Upper lobe of left lung (tissue), 6 donors: ENCODE data around the gene C11orf91. TPM values are rescaled to one million over a fixed set of nuclear protein-coding genes. Genes with fewer than 3 reads are reported as not detected.

ENCODE experiments used
- ATAC-seq, 2 donors: fragments of 200-7000 bp; cut with Tn5 transposase; one replicate each; pipeline ENCODE4 v1.9.1; 2022; ENCODE audit warnings: mild to moderate bottlenecking in 2 of 2, moderate library complexity in 2 of 2; ENCODE audit not compliant: low FRiP score in 2 of 2
- DNase-seq, 2 donors: peaks; one replicate each; pipeline ENCODE4 v3.0.0-alpha.2; 2019 to 2020
- H3K27ac ChIP-seq, 4 donors: fragments of 200-600 bp; sonication (generic); one replicate each; pipeline ENCODE4 v1.5.1; 2016 to 2019
- H3K27me3 ChIP-seq, 4 donors: fragments of 200-600 bp; sonication (generic); one replicate each; pipeline ENCODE4 v1.5.1; 2017 to 2019
- H3K36me3 ChIP-seq, 4 donors: fragments of 200-600 bp; sonication (generic); one replicate each; pipeline ENCODE4 v1.5.1; 2016 to 2019
- H3K4me1 ChIP-seq, 4 donors: fragments of 200-600 bp; sonication (generic); one replicate each; pipeline ENCODE4 v1.5.1; 2018 to 2019
- H3K4me3 ChIP-seq, 4 donors: fragments of 200-600 bp; sonication (generic); one replicate each; pipeline ENCODE4 v1.5.1; 2017 to 2019; ENCODE audit warnings: mild to moderate bottlenecking in 2 of 4, moderate library complexity in 1 of 4
- H3K9me3 ChIP-seq, 4 donors: fragments of 200-600 bp; sonication (generic); one replicate each; pipeline ENCODE4 v1.5.1; 2018 to 2019
- CTCF ChIP-seq, 6 experiments: fragments of 450-650 bp in 4 of 6; fragments of 200-600 bp in 2 of 6; sonication (generic) in 2 of 6; IDR thresholded peaks; one replicate each; pipeline ENCODE4 v1.5.1; 2016 to 2019; ENCODE audit warnings: antibody characterized with exemption in 6 of 6
- EP300 ChIP-seq, 4 donors: sonication (generic); formaldehyde crosslinking; IDR thresholded peaks; one replicate each; pipeline ENCODE4 v1.5.1; 2017; ENCODE audit warnings: antibody characterized with exemption in 4 of 4, control low read depth in 2 of 4
- POLR2A ChIP-seq, 4 donors: fragments of 450-650 bp; IDR thresholded peaks; one replicate each; pipeline ENCODE4 v1.5.1; 2016 to 2017; ENCODE audit warnings: antibody characterized with exemption in 4 of 4, mild to moderate bottlenecking in 2 of 4
- POLR2AphosphoS5 ChIP-seq, 2 donors: sonication (generic); formaldehyde crosslinking; IDR thresholded peaks; one replicate each; pipeline ENCODE4 v1.5.1; 2017; ENCODE audit warnings: antibody characterized with exemption in 2 of 2
- WGBS, 2 donors: methylation state at CpG; one replicate each; pipeline ENCODE4 v1.1.5; 2017 to 2018; 5-methylcytosine and 5-hydroxymethylcytosine counted together
- total RNA-seq, 6 donors: library from RNA; depleted of rRNA in 4 of 6; stranded (reverse); fragments of >200 nt in 4 of 6; gene quantifications; one replicate each; pipeline versions ENCODE4 v1.1.0 to v1.2.1, GENCODE V29; 2016 to 2021
- donor health status: DM: no; HTN: no; CAD: no; lungs with moderate emphysema.
- donor health status: DM: no; HTN: yes; CAD: no; lungs with severe emphysema.

C11orf91 gene
- total RNA-seq, 6 donors from 2014 or later: 0.77 to 1.3 TPM; not detected in 4

- no peaks in the 10 kb centered on the region for H3K9me3 ChIP-seq
- no peaks in the 10 kb centered on the region for H3K4me1 ChIP-seq
- DNase-seq (no peak), ATAC-seq (no peak)
- TF ChIP-seq EP300 (IDR thresholded peaks at IDR 0.05) (no peak), CTCF (IDR thresholded peaks at IDR 0.05) (no peak), POLR2A (IDR thresholded peaks at IDR 0.05) (no peak), POLR2AphosphoS5 (IDR thresholded peaks at IDR 0.05) (no peak)
- H3K27ac ChIP-seq: no peak overlapping the region
- no peak overlapping the region for H3K4me3 ChIP-seq
- 82 to 83% methylated on average over 11 of the region's 11 CpGs for WGBS, 2 donors
- no peaks in the 10 kb centered on the region for H3K36me3 ChIP-seq
- H3K27me3 ChIP-seq: no peaks in the 10 kb centered on the region
Measured at GRCh38 chr11:33655842-33656600, 44.6 kb downstream of the C11orf91 start.

- Histone ChIP-seq H3K4me3 (no peak overlapping the region), H3K36me3 (no peaks in the 10 kb centered on the region), H3K27me3 (no peaks in the 10 kb centered on the region), H3K27ac (no peak overlapping the region), H3K4me1 (no peaks in the 10 kb centered on the region), H3K9me3 (no peaks in the 10 kb centered on the region)
- no peak for TF ChIP-seq POLR2A (IDR thresholded peaks at IDR 0.05)
- TF ChIP-seq EP300 (IDR thresholded peaks at IDR 0.05): no peak
- no peak for TF ChIP-seq POLR2AphosphoS5 (IDR thresholded peaks at IDR 0.05)
- no peak for TF ChIP-seq CTCF (IDR thresholded peaks at IDR 0.05)
- no peak for DNase-seq
- WGBS, 2 donors: 85% methylated on average over 6 of the region's 6 CpGs
- ATAC-seq: no peak
Measured at GRCh38 chr11:33654594-33654993, 46.0 kb downstream of the C11orf91 start.

- Histone ChIP-seq H3K4me3 (no peak overlapping the region), H3K4me1 (no peaks in the 10 kb centered on the region), H3K36me3 (no peaks in the 10 kb centered on the region), H3K27ac (no peak overlapping the region), H3K9me3 (no peaks in the 10 kb centered on the region), H3K27me3 (no peaks in the 10 kb centered on the region)
- DNase-seq (no peak), ATAC-seq (no peak)
- 59 to 65% methylated on average over 3 of the region's 3 CpGs for WGBS, 2 donors
- TF ChIP-seq CTCF (IDR thresholded peaks at IDR 0.05) (no peak), EP300 (IDR thresholded peaks at IDR 0.05) (no peak), POLR2A (IDR thresholded peaks at IDR 0.05) (no peak), POLR2AphosphoS5 (IDR thresholded peaks at IDR 0.05) (no peak)
Measured at GRCh38 chr11:33652930-33653329, 47.7 kb downstream of the C11orf91 start.

- DNase-seq (no peak), ATAC-seq (no peak)
- Histone ChIP-seq H3K9me3 (no peaks in the 10 kb centered on the region), H3K4me1 (no peaks in the 10 kb centered on the region), H3K36me3 (no peaks in the 10 kb centered on the region), H3K27me3 (no peaks in the 10 kb centered on the region), H3K27ac (no peak overlapping the region), H3K4me3 (no peak overlapping the region)
- WGBS, 2 donors: 76% methylated on average over 1 of the region's 1 CpG
- TF ChIP-seq EP300 (IDR thresholded peaks at IDR 0.05) (no peak), CTCF (IDR thresholded peaks at IDR 0.05) (no peak)
Measured at GRCh38 chr11:33652431-33652830, 48.2 kb downstream of the C11orf91 start.

- Histone ChIP-seq H3K27ac (no peak overlapping the region), H3K4me1 (no peaks in the 10 kb centered on the region), H3K4me3 (no peak overlapping the region), H3K27me3 (no peaks in the 10 kb centered on the region), H3K36me3 (no peaks in the 10 kb centered on the region), H3K9me3 (no peaks in the 10 kb centered on the region)
- ATAC-seq (no peak), DNase-seq (no peak)
- 57 to 72% methylated on average over 6 of the region's 6 CpGs for WGBS, 2 donors
- no peak for TF ChIP-seq POLR2A (IDR thresholded peaks at IDR 0.05)
- no peak for TF ChIP-seq CTCF (IDR thresholded peaks at IDR 0.05)
- no peak for TF ChIP-seq POLR2AphosphoS5 (IDR thresholded peaks at IDR 0.05)
- no peak for TF ChIP-seq EP300 (IDR thresholded peaks at IDR 0.05)
Measured at GRCh38 chr11:33651990-33652389, 48.6 kb downstream of the C11orf91 start.
